CD4-positive, alpha-beta T cell treated with Interleukin-2 at 100 ng/mL for 4 hours (primary cell): Measurements from ENCODE around the gene COCH.

ENCODE experiments used
- DNase-seq: peaks from one replicate; pipeline ENCODE4 v3.0.0-alpha.2; 2020; ENCODE audit warnings: low spot score

COCH gene

GRCh38 chr14:30874120-30874998 lies at the start of gene COCH:
TSS of gene COCH (plus strand) at chr14:30874559. CDS start at chr14:30874939, 380 bp downstream.
- DNase-seq, result no peak

- no peak for DNase-seq
These were observed 48.3 kb upstream of the COCH start for GRCh38 chr14:30826070-30826469.

DNA sequence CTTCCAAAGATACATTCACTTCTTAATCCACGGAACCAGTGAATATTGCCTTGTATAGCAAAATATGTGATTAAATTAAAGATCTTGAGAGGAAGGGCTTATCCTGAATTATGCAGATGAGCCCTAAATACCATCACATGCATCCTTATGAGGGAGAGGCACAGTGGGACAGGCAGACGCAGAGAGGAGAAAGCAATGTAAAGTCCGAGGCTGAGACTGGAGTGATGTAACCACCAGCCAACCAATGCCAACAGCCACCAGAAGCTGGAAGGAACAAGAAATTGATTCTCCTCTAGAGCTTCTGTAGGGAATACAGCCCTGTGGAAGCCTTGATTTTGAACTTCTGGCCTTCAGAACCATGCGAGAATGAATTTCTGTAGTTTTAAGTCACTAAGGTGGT lies 44.5 kb upstream of the COCH start:
- DNase-seq, result no peak

GRCh38 chr14:30834353-30834752 lies 40.0 kb upstream of the COCH start:
- DNase-seq, result no peak

DNA sequence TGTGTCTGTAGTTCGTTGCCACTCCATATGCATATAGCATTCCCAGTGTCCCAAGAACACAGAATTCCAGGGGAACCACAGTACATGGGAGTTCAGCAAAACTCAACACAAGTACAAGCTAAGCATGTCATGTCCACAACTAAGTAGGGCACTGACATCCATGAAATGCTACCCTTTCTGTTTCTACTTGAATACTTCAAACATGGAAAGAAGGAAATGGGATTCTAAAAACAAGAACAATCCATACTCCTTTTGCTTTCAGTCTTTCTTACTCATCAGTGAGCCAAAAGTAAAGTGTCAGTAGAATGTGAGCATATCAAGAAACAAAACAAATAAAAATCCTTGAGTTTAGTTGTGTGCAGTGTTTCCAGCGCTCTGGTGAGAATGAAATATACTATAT lies 36.0 kb upstream of the COCH start:
- DNase-seq, result no peak

- DNase-seq, result no peak
These were observed 34.1 kb upstream of the COCH start for GRCh38 chr14:30840086-30840779.

DNA sequence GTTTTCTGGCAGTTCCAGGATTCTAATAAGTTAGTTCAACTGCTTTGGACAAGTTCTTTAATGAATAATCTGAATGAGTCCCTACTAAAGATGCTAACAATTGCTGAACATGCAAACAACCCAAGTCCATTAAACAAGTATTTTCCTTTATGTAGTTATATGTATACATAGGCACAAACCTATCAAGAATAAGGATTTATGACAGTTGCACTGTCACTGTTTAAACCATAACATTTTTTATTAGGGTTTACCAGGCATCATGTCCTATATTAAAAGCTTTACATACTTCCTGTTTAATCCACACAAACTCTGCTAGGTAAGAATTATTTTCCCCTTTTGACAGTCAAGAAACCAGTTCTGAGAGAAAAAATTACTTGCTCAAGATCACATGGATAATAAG lies 31.9 kb upstream of the COCH start:
- DNase-seq, result no peak

- no peak for DNase-seq
These were observed 25.7 kb upstream of the COCH start for GRCh38 chr14:30848449-30849240.

DNA sequence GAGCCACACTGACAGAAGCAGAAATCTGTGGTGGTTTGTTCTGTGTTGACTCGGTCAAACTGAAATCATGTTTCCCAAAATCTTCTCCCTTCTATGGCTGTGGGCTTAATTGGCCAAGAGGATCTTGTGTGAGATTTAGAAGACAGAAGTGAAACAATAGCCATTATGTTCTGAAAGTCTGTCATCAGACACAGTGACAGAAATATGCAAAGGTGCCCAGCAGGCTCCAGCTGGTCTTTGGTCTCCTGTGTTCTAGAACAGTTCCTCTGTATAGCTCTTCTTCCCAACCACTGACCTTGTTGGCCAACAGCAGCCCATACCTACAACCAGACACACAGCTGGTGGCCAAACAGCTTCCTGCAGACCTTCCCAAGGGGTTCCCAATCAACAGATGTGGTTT lies 25.0 kb upstream of the COCH start:
- no peak for DNase-seq

GRCh38 chr14:30849983-30850382 lies 24.4 kb upstream of the COCH start:
- no peak for DNase-seq

DNA sequence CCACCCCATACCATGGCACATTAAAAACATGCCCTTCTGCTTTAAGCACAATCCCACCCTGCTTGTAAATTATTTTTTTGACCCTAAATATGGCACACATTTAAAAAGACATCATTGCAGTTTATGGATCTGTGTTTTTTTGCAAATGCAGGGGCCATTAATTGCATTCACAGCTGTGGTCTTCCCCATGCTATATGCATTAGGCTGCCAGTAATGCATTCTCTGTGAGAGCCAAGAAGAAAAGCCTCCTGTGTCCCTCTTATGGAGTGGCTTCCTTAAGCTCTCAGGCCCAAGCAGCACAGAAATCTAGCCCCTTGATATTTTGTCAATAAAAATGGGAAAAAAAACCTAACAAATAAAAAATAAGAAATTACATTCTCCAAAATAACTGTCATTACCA lies 20.4 kb upstream of the COCH start:
- no peak for DNase-seq

DNA sequence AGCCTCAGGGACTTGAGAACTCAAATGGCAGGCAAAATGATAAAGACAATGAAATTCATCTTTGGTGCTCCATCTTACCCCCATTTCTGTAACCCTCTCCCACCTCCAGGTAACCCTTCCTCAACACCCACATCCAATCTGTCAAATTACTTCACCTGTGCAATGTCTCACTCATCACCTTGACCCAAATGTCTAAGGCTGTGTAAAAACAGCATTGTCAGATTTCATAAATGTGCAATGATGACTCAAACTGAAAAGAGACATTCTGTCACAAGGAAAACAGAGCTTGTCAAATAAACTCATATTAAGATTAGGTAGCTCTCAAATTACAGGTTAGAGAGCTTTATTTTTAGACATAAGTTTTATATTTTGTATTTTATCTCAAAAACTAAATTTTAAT lies 19.9 kb upstream of the COCH start:
- DNase-seq, result no peak

DNA sequence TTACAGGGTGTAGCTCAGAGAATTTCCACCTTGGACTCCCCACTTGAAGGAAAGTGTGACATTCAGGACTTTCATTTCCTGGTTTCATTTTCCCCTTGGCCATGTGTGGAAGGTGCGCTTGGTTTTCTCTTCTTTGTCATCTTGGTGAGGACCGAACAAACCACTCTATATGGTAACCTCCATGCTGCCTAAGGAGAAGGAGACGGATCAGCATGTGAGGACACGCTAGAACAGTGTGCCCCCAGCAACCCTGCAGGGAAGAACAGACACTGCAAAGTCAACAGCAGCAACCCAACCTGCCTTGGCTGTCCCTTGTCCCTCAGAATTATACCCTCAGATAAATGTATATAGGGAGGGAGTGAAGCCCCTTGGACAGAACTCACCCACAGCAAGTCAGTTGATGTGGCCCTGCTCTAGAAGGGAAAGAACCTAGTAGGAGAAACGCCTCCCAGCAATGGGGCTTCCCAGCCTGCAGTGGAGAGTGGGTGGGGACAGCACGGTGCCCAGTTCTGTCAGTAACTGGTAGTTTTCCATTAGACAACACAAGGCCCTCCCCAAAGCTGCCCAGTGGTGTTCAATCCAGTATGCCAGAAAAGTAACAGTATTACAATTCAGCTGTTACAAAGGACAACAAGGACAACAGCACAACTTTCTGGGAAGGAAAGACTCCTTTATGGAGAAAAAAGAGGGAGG lies 18.9 kb upstream of the COCH start:
- no peak for DNase-seq

DNA sequence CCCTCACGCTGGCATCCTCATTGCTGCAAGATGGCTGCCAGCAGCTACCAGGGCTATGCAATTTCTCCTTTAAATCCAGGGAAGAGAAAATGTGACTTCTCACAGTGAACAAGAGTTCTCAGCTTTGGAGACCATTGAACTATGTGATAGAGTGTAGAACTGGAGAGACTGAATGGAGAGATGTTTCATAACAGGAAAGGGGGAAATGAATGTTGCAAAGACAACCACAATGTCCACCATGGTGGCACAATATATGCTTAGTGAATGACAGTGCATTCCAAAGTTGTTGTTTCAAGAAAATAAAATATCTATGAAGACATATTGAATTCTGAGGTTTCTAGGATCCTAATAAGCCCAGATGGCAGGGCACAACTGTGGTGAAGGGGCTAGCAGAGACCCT lies 13.2 kb upstream of the COCH start:
- DNase-seq, result no peak

- DNase-seq, result no peak
These were observed 9.4 kb upstream of the COCH start for GRCh38 chr14:30864934-30865333.

DNA sequence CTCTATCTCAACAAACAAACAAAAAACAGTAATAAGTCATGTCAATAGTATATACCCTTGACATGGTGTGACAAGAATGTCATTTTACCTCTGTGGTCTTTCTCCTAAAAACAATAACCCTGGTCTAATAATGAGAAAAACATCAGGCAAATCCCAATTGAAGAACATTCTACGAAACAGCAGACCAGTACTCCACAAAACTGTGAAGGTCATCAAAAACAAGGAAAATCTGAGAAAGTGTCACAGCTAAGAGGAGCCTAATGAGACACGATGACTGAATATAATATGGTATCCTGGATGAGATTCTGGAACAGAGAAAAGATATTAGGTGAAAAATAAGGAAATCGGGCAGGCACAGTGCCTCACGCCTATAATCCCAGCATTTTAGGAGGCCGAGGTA lies 5.6 kb upstream of the COCH start:
- no peak for DNase-seq

- DNase-seq, result no peak
These were observed 4.7 kb upstream of the COCH start for GRCh38 chr14:30869551-30870155.

DNA sequence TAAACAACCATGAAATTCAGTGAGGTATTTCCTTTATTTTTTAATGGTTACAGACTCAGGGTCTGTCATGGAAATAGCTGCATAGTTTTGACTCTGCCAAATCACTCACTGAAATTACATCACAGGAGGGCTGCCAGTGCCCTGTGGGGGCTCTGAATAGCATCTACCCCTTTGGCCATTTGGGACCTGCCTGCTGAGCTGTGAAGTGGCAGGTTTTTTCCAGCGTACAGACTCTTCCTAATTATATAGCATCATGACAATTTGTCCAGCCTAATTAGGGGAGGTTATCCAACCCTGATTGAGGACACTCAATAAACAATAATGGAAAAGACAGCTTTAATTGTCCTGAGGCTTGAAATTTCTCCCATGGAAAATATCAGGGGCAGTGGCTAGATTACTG lies 1.8 kb upstream of the COCH start:
- DNase-seq, result no peak

- no peak for DNase-seq
These were observed 845 bp upstream of the COCH start for GRCh38 chr14:30873308-30874119.

DNA sequence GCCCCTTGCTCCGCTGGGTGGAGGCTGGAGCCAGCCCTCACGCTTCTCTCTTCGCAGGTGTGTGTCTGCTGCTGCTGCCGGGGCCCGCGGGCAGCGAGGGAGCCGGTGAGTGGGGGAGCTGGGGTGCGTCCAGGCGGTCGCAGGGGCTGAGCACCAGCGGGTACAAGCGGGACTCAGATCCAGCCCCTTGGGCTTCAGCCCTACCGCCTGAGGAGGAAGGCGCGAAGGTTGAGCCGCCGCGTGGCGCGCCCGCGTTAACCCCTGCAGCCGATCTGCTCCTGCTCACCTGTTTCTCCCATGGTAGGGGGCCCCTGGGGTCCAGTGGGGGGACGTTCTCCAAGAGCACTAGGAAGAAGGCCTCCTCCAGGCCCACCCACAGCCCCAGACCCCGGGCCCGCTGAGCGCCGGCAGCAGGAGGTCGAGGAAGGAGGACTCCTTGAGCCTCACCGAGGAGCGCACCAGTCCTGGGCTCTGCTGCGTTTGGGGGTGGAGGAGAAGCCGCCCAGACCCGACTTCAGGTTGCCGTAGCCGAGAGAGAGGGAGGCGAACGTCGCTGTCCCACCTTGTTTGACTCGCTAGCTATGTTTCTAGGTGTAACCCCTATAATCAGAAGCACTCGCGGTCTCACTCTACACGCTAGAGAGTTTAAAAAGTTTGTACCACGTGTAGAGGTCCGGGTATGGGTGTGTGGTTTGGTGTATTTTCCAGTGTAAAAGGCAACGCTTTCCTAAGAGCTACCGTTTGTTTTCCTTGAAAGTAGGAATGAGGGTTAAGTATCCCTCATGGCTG lies 834 bp downstream of the COCH start:
- no peak for DNase-seq
